GM21390 (cell line): ENCODE measurements around the gene TPBG.

Experiments used
- ATAC-seq: cut with Tn5 transposase; IDR thresholded peaks from one replicate; pipeline ENCODE4 v1.9.1; 2021; ENCODE audit not compliant: unreplicated experiment

The TPBG gene

GRCh38 chr6:82363428-82364086 is at the start of gene TPBG:
Gene TPBG (plus strand): TSS chr6:82363817. CDS start chr6:82364962, 1,145 bp downstream.
- ATAC-seq = peak; percentile 56

- no peak for ATAC-seq
Measured at GRCh38 chr6:82322386-82322785, 41.2 kb upstream of the TPBG start.

- no peak for ATAC-seq
Measured at GRCh38 chr6:82329766-82330165, 33.9 kb upstream of the TPBG start.

GRCh38 chr6:82330171-82330804 is 33.3 kb upstream of the TPBG start:
- ATAC-seq = no peak

- no peak for ATAC-seq
Measured at GRCh38 chr6:82331031-82331773, 32.4 kb upstream of the TPBG start.

- ATAC-seq = no peak
Measured at GRCh38 chr6:82333781-82334180, 29.8 kb upstream of the TPBG start.

- no peak for ATAC-seq
Measured at GRCh38 chr6:82337688-82338257, 25.8 kb upstream of the TPBG start.

- no peak for ATAC-seq
Measured at GRCh38 chr6:82348130-82348529, 15.5 kb upstream of the TPBG start.

GRCh38 chr6:82353848-82354247 is 9.8 kb upstream of the TPBG start:
- ATAC-seq = no peak

- ATAC-seq = no peak
Measured at GRCh38 chr6:82360552-82360951, 3.1 kb upstream of the TPBG start.

GRCh38 chr6:82361631-82362030 is 2.0 kb upstream of the TPBG start:
- ATAC-seq = no peak

- no peak for ATAC-seq
Measured at GRCh38 chr6:82362144-82362543, 1.5 kb upstream of the TPBG start.

GRCh38 chr6:82362878-82363427 is 664 bp upstream of the TPBG start:
- ATAC-seq = no peak

- peak; percentile 33 for ATAC-seq
Measured at GRCh38 chr6:82364087-82365015, 734 bp downstream of the TPBG start.

- peak; percentile 28 for ATAC-seq
Measured at GRCh38 chr6:82365016-82365795, 1.6 kb downstream of the TPBG start.

- ATAC-seq = no peak
Measured at GRCh38 chr6:82367704-82368103, 4.1 kb downstream of the TPBG start.

GRCh38 chr6:82370788-82371187 is 7.2 kb downstream of the TPBG start:
- no peak for ATAC-seq

GRCh38 chr6:82371799-82372546 is 8.4 kb downstream of the TPBG start:
- ATAC-seq = no peak

- no peak for ATAC-seq
Measured at GRCh38 chr6:82372656-82373055, 9.0 kb downstream of the TPBG start.
